Immature natural killer cell (primary cell): ENCODE measurements around the gene DNAJB12. TPM values are rescaled to one million over a fixed set of nuclear protein-coding genes. Genes with fewer than 3 reads are reported as not detected.
A peak's percentile ranks its signal among the peaks of the same experiment; 100 is the strongest.
"Not testable (repeated sequence)": the region's sequence is repeated elsewhere in the genome, so short reads cannot be mapped to it uniquely, and the experiment has no call there.

Experiments
- DNase-seq, 3 donors: peaks; one replicate each; pipeline ENCODE4 v3.0.0; 2022; ENCODE audit warnings: mixed read lengths in 1 of 3
- H3K27ac Mint-ChIP-seq, 6 donors: one replicate each; pipeline ENCODE4 v1.8.0; 2020; ENCODE audit warnings: mixed read lengths in 6 of 6, mild to moderate bottlenecking in 5 of 6, inconsistent platforms in 4 of 6, moderate library complexity in 3 of 6
- H3K27me3 Mint-ChIP-seq, 3 donors: one replicate each; pipeline ENCODE4 v1.8.0; 2020 to 2021; ENCODE audit warnings: low read depth in 3 of 3, mild to moderate bottlenecking in 3 of 3, mixed read lengths in 3 of 3, moderate library complexity in 3 of 3, inconsistent platforms in 1 of 3
- H3K36me3 Mint-ChIP-seq, 3 donors: one replicate each; pipeline ENCODE4 v1.8.0; 2020; ENCODE audit warnings: mixed read lengths in 3 of 3, inconsistent platforms in 2 of 3, mild to moderate bottlenecking in 2 of 3
- H3K4me1 Mint-ChIP-seq, 2 donors: one replicate each; pipeline ENCODE4 v1.8.0; 2020; ENCODE audit warnings: inconsistent platforms in 2 of 2, mild to moderate bottlenecking in 2 of 2, mixed read lengths in 2 of 2, moderate library complexity in 1 of 2
- H3K4me3 Mint-ChIP-seq, 5 donors: one replicate each; pipeline ENCODE4 v1.8.0; 2020; ENCODE audit warnings: mild to moderate bottlenecking in 5 of 5, mixed read lengths in 5 of 5, inconsistent platforms in 3 of 5, moderate library complexity in 3 of 5
- H3K9me3 Mint-ChIP-seq, 6 donors: one replicate each; pipeline ENCODE4 v1.8.0; 2020; ENCODE audit warnings: mild to moderate bottlenecking in 6 of 6, mixed read lengths in 6 of 6, inconsistent platforms in 4 of 6, moderate library complexity in 3 of 6
- polyA plus RNA-seq, 3 donors: library from polyadenylated mRNA; unstranded; fragments of 300-500 nt; fragmentation: Illumina TruSeq; gene quantifications; one replicate each; pipeline ENCODE4 v1.2.3, GENCODE V29; 2021

DNAJB12 gene
- polyA plus RNA-seq, 3 donors from 2014 or later, result 12.2 to 32.0 (median 12.4) TPM

GRCh38 chr10:72314263-72314662, 40.5 kb downstream of the DNAJB12 start:
- Mint-ChIP-seq H3K4me3 (no peak overlapping the region), H3K27me3 (peaks cover 3 to 7% (median 7%) of the 10 kb centered on the region in 3 donors), H3K36me3 (no peaks in the 10 kb centered on the region), H3K9me3 (no peaks in the 10 kb centered on the region), H3K4me1 (peaks cover 56 to 60% of the 10 kb centered on the region in 2 donors), H3K27ac (no peak overlapping the region)
- DNase-seq, result no peak

GRCh38 chr10:72312865-72313391, 41.8 kb downstream of the DNAJB12 start:
- Mint-ChIP-seq H3K4me3 (no peak overlapping the region), H3K27ac (peak overlapping the region in 2 of 6 donors; percentile 42 to 57), H3K4me1 (peaks cover 56 to 60% of the 10 kb centered on the region in 2 donors), H3K27me3 (peaks cover 1 to 7% (median 3%) of the 10 kb centered on the region in 3 donors), H3K36me3 (no peaks in the 10 kb centered on the region), H3K9me3 (no peaks in the 10 kb centered on the region)
- DNase-seq, result no peak

- Mint-ChIP-seq H3K27ac (peak overlapping the region in 4 of 6 donors; percentile 33 to 87 (median 62)), H3K4me1 (peaks cover 48 to 53% of the 10 kb centered on the region in 2 donors), H3K36me3 (no peaks in the 10 kb centered on the region), H3K4me3 (peak overlapping the region in 4 of 5 donors; percentile 12 to 53 (median 36)), H3K9me3 (no peaks in the 10 kb centered on the region), H3K27me3 (peaks cover 1 to 7% (median 3%) of the 10 kb centered on the region in 3 donors)
- DNase-seq, result no peak
Measured at GRCh38 chr10:72311667-72312066, 43.1 kb downstream of the DNAJB12 start.

GRCh38 chr10:72310636-72311035, 44.1 kb downstream of the DNAJB12 start:
- DNase-seq, result no peak
- Mint-ChIP-seq H3K36me3 (no peaks in the 10 kb centered on the region), H3K27ac (peak overlapping the region in 4 of 6 donors; percentile 40 to 90 (median 84)), H3K4me1 (peaks cover 40 to 46% of the 10 kb centered on the region in 2 donors), H3K27me3 (peaks cover 1 to 7% (median 3%) of the 10 kb centered on the region in 3 donors), H3K9me3 (no peaks in the 10 kb centered on the region), H3K4me3 (peak overlapping the region in 3 of 5 donors; percentile 13 to 28 (median 15))

- H3K27ac Mint-ChIP-seq, result peak overlapping the region; percentile 80 to 90 (median 84)
- DNase-seq, result no peak
- H3K9me3 Mint-ChIP-seq, result no peaks in the 10 kb centered on the region
- peak overlapping the region in 3 of 5 donors; percentile 28 to 75 (median 58) for H3K4me3 Mint-ChIP-seq
- H3K27me3 Mint-ChIP-seq, result peaks cover 1 to 7% (median 3%) of the 10 kb centered on the region in 3 donors
- no peaks in the 10 kb centered on the region for H3K36me3 Mint-ChIP-seq
- peaks cover 40 to 47% of the 10 kb centered on the region in 2 donors for H3K4me1 Mint-ChIP-seq
Measured at GRCh38 chr10:72310241-72310633, 44.5 kb downstream of the DNAJB12 start.

- Mint-ChIP-seq H3K9me3 (no peaks in the 10 kb centered on the region), H3K27me3 (peaks cover 1 to 7% (median 1%) of the 10 kb centered on the region in 3 donors), H3K4me1 (peaks cover 43 to 50% of the 10 kb centered on the region in 2 donors), H3K4me3 (peak overlapping the region; percentile 25 to 75 (median 58)), H3K27ac (peak overlapping the region; percentile 80 to 90 (median 84)), H3K36me3 (no peaks in the 10 kb centered on the region)
- DNase-seq, result peak in 2 of 3 donors; percentile 59 to 71
Measured at GRCh38 chr10:72309290-72310240, 45.2 kb downstream of the DNAJB12 start.

- Mint-ChIP-seq H3K4me3 (peak overlapping the region in 2 of 5 donors; percentile 17 to 58), H3K36me3 (no peaks in the 10 kb centered on the region), H3K27me3 (peaks cover 0 to 7% (median 1%) of the 10 kb centered on the region in 3 donors), H3K9me3 (no peaks in the 10 kb centered on the region), H3K27ac (peak overlapping the region in 5 of 6 donors; percentile 17 to 90 (median 85)), H3K4me1 (peaks cover 50 to 53% of the 10 kb centered on the region in 2 donors)
- no peak for DNase-seq
Measured at GRCh38 chr10:72308320-72308987, 46.3 kb downstream of the DNAJB12 start.

GRCh38 chr10:72307711-72308110, 47.0 kb downstream of the DNAJB12 start:
- not testable (repeated sequence) for DNase-seq, H3K9me3 Mint-ChIP-seq, H3K36me3 Mint-ChIP-seq, H3K27me3 Mint-ChIP-seq, H3K4me3 Mint-ChIP-seq
- peak overlapping the region in 3 of 6 donors; percentile 28 to 85 (median 82) for H3K27ac Mint-ChIP-seq
- H3K4me1 Mint-ChIP-seq, result peaks cover 50 to 57% of the 10 kb centered on the region in 2 donors

- Mint-ChIP-seq H3K27me3 (peaks cover 0 to 5% (median 3%) of the 10 kb centered on the region in 3 donors), H3K4me1 (peaks cover 50 to 56% of the 10 kb centered on the region in 2 donors), H3K27ac (peak overlapping the region in 4 of 6 donors; percentile 23 to 80 (median 32)), H3K9me3 (no peaks in the 10 kb centered on the region), H3K4me3 (no peak overlapping the region), H3K36me3 (no peaks in the 10 kb centered on the region)
- no peak for DNase-seq
Measured at GRCh38 chr10:72306215-72306760, 48.4 kb downstream of the DNAJB12 start.

GRCh38 chr10:72303424-72304128, 51.1 kb downstream of the DNAJB12 start:
- peak overlapping the region in 5 of 6 donors; percentile 45 to 83 (median 63) for H3K27ac Mint-ChIP-seq
- H3K4me3 Mint-ChIP-seq, result peak overlapping the region in 2 of 5 donors; percentile 27 to 54
- H3K27me3 Mint-ChIP-seq, result peaks cover 0 to 2% (median 0%) of the 10 kb centered on the region in 3 donors
- H3K9me3 Mint-ChIP-seq, result no peaks in the 10 kb centered on the region
- no peaks in the 10 kb centered on the region for H3K36me3 Mint-ChIP-seq
- H3K4me1 Mint-ChIP-seq, result peaks cover 35 to 43% of the 10 kb centered on the region in 2 donors
- DNase-seq, result no peak

GRCh38 chr10:72298592-72299519, 55.9 kb downstream of the DNAJB12 start:
- Mint-ChIP-seq H3K27ac (peak overlapping the region; percentile 91 to 100 (median 100)), H3K9me3 (peaks cover 0 to 4% (median 0%) of the 10 kb centered on the region in 6 donors), H3K27me3 (peaks cover 14 to 21% (median 18%) of the 10 kb centered on the region in 3 donors), H3K36me3 (no peaks in the 10 kb centered on the region), H3K4me1 (peaks cover 56 to 57% of the 10 kb centered on the region in 2 donors), H3K4me3 (peak overlapping the region in 3 of 5 donors; percentile 82 to 90 (median 88))
- no peak for DNase-seq
